GM12878 (cell line): ENCODE data around the gene LDLRAD3. TPM values are rescaled to one million over a fixed set of nuclear protein-coding genes. Genes with fewer than 3 reads are reported as not detected.

Experiments
- ATAC-seq: fragments of 200-7000 bp; cut with Tn5 transposase; 3 replicates; pipeline ENCODE4 v1.9.1; 2020; ENCODE audit warnings: mild to moderate bottlenecking, moderate library complexity
- BruUV-seq: library from RNA; stranded (reverse); fragments of 400-500 nt; replicated peaks from 2 replicates; lab custom pipeline; 2021; lab: Mats Ljungman, UMichigan
- CTCF ChIA-PET: fragments of 300-600 bp; sonication (Branson Sonifier 250); formaldehyde crosslinking; extraction: SDS; loops from one replicate; lab custom pipeline; 2021; ENCODE audit warnings: inconsistent platforms; lab: Yijun Ruan, JAX
- POLR2A ChIA-PET: fragments of 350-600 bp; formaldehyde crosslinking; extraction: SDS; loops from one replicate; lab custom pipeline; 2021; ENCODE audit warnings: inconsistent platforms; lab: Charles Lee
- RAD21 ChIA-PET: fragments of 300-600 bp; sonication (Branson Sonifier 250); formaldehyde crosslinking; loops from one replicate; lab custom pipeline; 2023; ENCODE audit warnings: antibody characterized with exemption; ENCODE audit not compliant: unreplicated experiment; lab: Charles Lee
- SMC1A ChIA-PET: fragments of 300-600 bp; sonication (Branson Sonifier 250); formaldehyde crosslinking; loops from one replicate; lab custom pipeline; 2023; ENCODE audit not compliant: unreplicated experiment, uncharacterized antibody; lab: Charles Lee
- DNase-seq: peaks from one replicate; pipeline ENCODE4 v3.0.0-alpha.2; 2011; ENCODE audit warnings: low read depth, low spot score
- FAIRE-seq: peaks from 3 replicates; lab custom pipeline; 2011; peaks lifted over from hg19 to GRCh38; lab: Jason Lieb, UNC
- H2AFZ ChIP-seq: 2 replicates; pipeline ENCODE4 v1.6.0; 2011; ENCODE audit warnings: low read depth, low read length, control low read depth; ENCODE audit not compliant: control insufficient read depth
- H3K27ac ChIP-seq: 2 replicates; pipeline ENCODE4 v1.5.1; 2011; ENCODE audit warnings: control low read depth; ENCODE audit not compliant: control insufficient read depth, insufficient read depth
- H3K27me3 ChIP-seq, 2 experiments: replicated peaks in 1 of 2; 2 replicates each; pipeline versions ENCODE4 v1.6.0 to v1.6.1; 2011; ENCODE audit warnings: low read length in 1 of 2; ENCODE audit not compliant: control insufficient read depth in 2 of 2, insufficient read depth in 2 of 2
- H3K36me3 ChIP-seq, 2 experiments: 2 replicates each; pipeline ENCODE4 v1.5.1; 2011; ENCODE audit warnings: low read length in 1 of 2; ENCODE audit not compliant: control insufficient read depth in 2 of 2, insufficient read depth in 2 of 2
- H3K4me1 ChIP-seq: 2 replicates; pipeline ENCODE4 v1.6.1; 2011; ENCODE audit warnings: mild to moderate bottlenecking, low read length, moderate library complexity, mixed read lengths; ENCODE audit not compliant: control insufficient read depth, insufficient read depth
- H3K4me2 ChIP-seq: 2 replicates; pipeline ENCODE4 v1.6.0; 2011; ENCODE audit warnings: control low read depth; ENCODE audit not compliant: control insufficient read depth, insufficient read depth
- H3K4me3 ChIP-seq: fragments of 200-600 bp; sonication (generic); 2 replicates; pipeline ENCODE4 v1.5.1; 2016
- H3K79me2 ChIP-seq: 2 replicates; pipeline ENCODE4 v1.6.0; 2011; ENCODE audit warnings: low read length; ENCODE audit not compliant: control insufficient read depth, insufficient read depth
- H3K9ac ChIP-seq: 2 replicates; pipeline ENCODE4 v1.8.0; 2011; ENCODE audit warnings: low read length, control low read depth, mixed read lengths; ENCODE audit not compliant: control insufficient read depth, insufficient read depth
- H3K9me3 ChIP-seq: replicated peaks from 3 replicates; pipeline ENCODE4 v1.5.1; 2011; ENCODE audit warnings: mild to moderate bottlenecking, low read length; ENCODE audit not compliant: control insufficient read depth, insufficient read depth
- H4K20me1 ChIP-seq: 2 replicates; pipeline ENCODE4 v1.6.0; 2011; ENCODE audit not compliant: control insufficient read depth, insufficient read depth
- CREM ChIP-seq: IDR thresholded peaks from 2 replicates; pipeline ENCODE4 v1.6.1; 2014; ENCODE audit warnings: antibody characterized with exemption, low read depth
- CTCF ChIP-seq, 3 experiments: IDR thresholded peaks in 2 of 3; conservative IDR thresholded peaks in 1 of 3; 2 replicates each; pipeline ENCODE4 v1.5.1; 2011; ENCODE audit warnings: low read depth in 3 of 3, low read length in 3 of 3, mild to moderate bottlenecking in 3 of 3, control low read depth in 2 of 3, moderate library complexity in 2 of 3, inconsistent platforms in 1 of 3, mixed read lengths in 1 of 3; ENCODE audit not compliant: control insufficient read depth in 2 of 3, insufficient read depth in 1 of 3; ENCODE audit errors: extremely low read depth in 1 of 3
- ESRRA ChIP-seq: IDR thresholded peaks from 2 replicates; pipeline ENCODE4 v1.6.1; 2012; ENCODE audit warnings: mild to moderate bottlenecking, low read length, improper control_type of control experiment
- FOS ChIP-seq: IDR thresholded peaks from 3 replicates; pipeline ENCODE4 v1.6.1; 2011; ENCODE audit warnings: borderline replicate concordance; ENCODE audit not compliant: insufficient read length; ENCODE audit errors: extremely low read depth
- IRF5 ChIP-seq: fragments of 450-650 bp; IDR thresholded peaks from 2 replicates; pipeline ENCODE4 v1.6.1; 2017; ENCODE audit warnings: borderline replicate concordance
- SMAD5 ChIP-seq: IDR thresholded peaks from 2 replicates; pipeline ENCODE4 v1.6.1; 2016; ENCODE audit warnings: antibody characterized with exemption, low read depth
- SUPT20H ChIP-seq: IDR thresholded peaks from 2 replicates; pipeline ENCODE4 v1.6.1; 2011; ENCODE audit warnings: low read depth, mild to moderate bottlenecking, low read length, moderate library complexity, borderline replicate concordance; ENCODE audit not compliant: control insufficient read depth
- ZBED1 ChIP-seq: IDR thresholded peaks from 2 replicates; pipeline ENCODE4 v1.6.1; 2016; ENCODE audit warnings: borderline replicate concordance
- WGBS: methylation state at CpG from one replicate; pipeline ENCODE4 v1.1.6; 2016; ENCODE audit warnings: low lambda C conversion rate; ENCODE audit not compliant: insufficient replicate concordance, insufficient coverage; ENCODE audit errors: missing lambda C conversion rate; 5-methylcytosine and 5-hydroxymethylcytosine counted together
- in situ Hi-C: fragments of 300-500 bp; cut with MboI; formaldehyde crosslinking; loops from 9 replicates; pipeline ENCODE4 v1.14.3; 2018; ENCODE audit warnings: mixed read lengths
- intact Hi-C: fragments of 100-400 bp; cut with micrococcal nuclease; formaldehyde crosslinking; loops from one replicate; pipeline ENCODE4 v1.14.2; 2022; ENCODE audit not compliant: unreplicated experiment
- polyA plus RNA-seq, 11 experiments: library from polyadenylated mRNA; depleted of rRNA in 4 of 11; unstranded in 6 of 11; stranded (reverse) in 5 of 11; fragments of >200 nt; fragmentation: Nextera tagmentation in 4 of 11; fragmentation: Illumina TruSeq in 1 of 11; extraction: Ambion mirVana in 4 of 11; extraction: Trizol in 1 of 11; gene quantifications; 1 replicate in 1 of 11; 2 replicates in 10 of 11; pipeline versions ENCODE4 v1.2.1 to v1.2.3, GENCODE V29; 2011 to 2016; ENCODE audit warnings: inconsistent platforms in 2 of 11, missing spikeins in 2 of 11, low read depth in 1 of 11
- total RNA-seq, 4 experiments: library from RNA; depleted of rRNA in 3 of 4; stranded (reverse); fragments of >200 nt in 3 of 4; fragmentation: Illumina TruSeq in 1 of 4; extraction: Trizol in 1 of 4; gene quantifications; 2 replicates each; pipeline versions ENCODE4 v1.2.1 to v1.2.3, GENCODE V29; 2013 to 2021
- TF ChIP-seq, protein P1 (sequence below): IDR thresholded peaks from 2 replicates; pipeline ENCODE4 v1.6.1; 2012; ENCODE audit warnings: improper control_type of control experiment, low read depth, low read length; ENCODE audit not compliant: insufficient replicate concordance
- TF ChIP-seq, protein P2 (sequence below): fragments of 450-650 bp; IDR thresholded peaks from 2 replicates; pipeline ENCODE4 v1.6.1; 2016; ENCODE audit warnings: mild to moderate bottlenecking

The LDLRAD3 gene
- total and polyA plus RNA-seq, 10 of the 15 experiments (the other 5 are each of a cell fraction or from before 2014, with no cell fraction given), result 2.5 to 17.2 (median 10.7) TPM

- CTCF ChIA-PET, result interaction anchor here (1.2 kb wide), 1 partner anchor 466 kb away, joined by 3 read pairs; no protein-coding TSS in a partner anchor
- Histone ChIP-seq H3K4me3 (no peak overlapping the region), H3K79me2 (no peaks in the 10 kb centered on the region), H3K27me3 (no peaks in the 10 kb centered on the region; a peak in 1 of 4 replicates), H2AFZ (no peak overlapping the region), H3K4me2 (no peak overlapping the region)
- intact Hi-C loops, result no loop called here
- FAIRE-seq, result no peak
- TF ChIP-seq, protein P1, sequence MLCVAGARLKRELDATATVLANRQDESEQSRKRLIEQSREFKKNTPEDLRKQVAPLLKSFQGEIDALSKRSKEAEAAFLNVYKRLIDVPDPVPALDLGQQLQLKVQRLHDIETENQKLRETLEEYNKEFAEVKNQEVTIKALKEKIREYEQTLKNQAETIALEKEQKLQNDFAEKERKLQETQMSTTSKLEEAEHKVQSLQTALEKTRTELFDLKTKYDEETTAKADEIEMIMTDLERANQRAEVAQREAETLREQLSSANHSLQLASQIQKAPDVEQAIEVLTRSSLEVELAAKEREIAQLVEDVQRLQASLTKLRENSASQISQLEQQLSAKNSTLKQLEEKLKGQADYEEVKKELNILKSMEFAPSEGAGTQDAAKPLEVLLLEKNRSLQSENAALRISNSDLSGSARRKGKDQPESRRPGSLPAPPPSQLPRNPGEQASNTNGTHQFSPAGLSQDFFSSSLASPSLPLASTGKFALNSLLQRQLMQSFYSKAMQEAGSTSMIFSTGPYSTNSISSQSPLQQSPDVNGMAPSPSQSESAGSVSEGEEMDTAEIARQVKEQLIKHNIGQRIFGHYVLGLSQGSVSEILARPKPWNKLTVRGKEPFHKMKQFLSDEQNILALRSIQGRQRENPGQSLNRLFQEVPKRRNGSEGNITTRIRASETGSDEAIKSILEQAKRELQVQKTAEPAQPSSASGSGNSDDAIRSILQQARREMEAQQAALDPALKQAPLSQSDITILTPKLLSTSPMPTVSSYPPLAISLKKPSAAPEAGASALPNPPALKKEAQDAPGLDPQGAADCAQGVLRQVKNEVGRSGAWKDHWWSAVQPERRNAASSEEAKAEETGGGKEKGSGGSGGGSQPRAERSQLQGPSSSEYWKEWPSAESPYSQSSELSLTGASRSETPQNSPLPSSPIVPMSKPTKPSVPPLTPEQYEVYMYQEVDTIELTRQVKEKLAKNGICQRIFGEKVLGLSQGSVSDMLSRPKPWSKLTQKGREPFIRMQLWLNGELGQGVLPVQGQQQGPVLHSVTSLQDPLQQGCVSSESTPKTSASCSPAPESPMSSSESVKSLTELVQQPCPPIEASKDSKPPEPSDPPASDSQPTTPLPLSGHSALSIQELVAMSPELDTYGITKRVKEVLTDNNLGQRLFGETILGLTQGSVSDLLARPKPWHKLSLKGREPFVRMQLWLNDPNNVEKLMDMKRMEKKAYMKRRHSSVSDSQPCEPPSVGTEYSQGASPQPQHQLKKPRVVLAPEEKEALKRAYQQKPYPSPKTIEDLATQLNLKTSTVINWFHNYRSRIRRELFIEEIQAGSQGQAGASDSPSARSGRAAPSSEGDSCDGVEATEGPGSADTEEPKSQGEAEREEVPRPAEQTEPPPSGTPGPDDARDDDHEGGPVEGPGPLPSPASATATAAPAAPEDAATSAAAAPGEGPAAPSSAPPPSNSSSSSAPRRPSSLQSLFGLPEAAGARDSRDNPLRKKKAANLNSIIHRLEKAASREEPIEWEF, result no peak
- TF ChIP-seq FOS (no peak), ZBED1 (no peak), IRF5 (no peak), CTCF (IDR thresholded peaks at IDR 0.05 in 2 of 3, conservative IDR thresholded peaks at IDR 0.05 in 1 of 3; ENCODE audit: control insufficient read depth in 2 of 3, extremely low read depth in 1 of 3, insufficient read depth in 1 of 3, low read depth in 3 of 3, low read length in 3 of 3) (no peak), ESRRA (no peak), SUPT20H (no peak), CREM (no peak), SMAD5 (no peak)
- TF ChIP-seq, protein P2, sequence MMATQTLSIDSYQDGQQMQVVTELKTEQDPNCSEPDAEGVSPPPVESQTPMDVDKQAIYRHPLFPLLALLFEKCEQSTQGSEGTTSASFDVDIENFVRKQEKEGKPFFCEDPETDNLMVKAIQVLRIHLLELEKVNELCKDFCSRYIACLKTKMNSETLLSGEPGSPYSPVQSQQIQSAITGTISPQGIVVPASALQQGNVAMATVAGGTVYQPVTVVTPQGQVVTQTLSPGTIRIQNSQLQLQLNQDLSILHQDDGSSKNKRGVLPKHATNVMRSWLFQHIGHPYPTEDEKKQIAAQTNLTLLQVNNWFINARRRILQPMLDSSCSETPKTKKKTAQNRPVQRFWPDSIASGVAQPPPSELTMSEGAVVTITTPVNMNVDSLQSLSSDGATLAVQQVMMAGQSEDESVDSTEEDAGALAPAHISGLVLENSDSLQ, result no peak
- TF ChIP-seq, all 136 proteins: peak for 0
- WGBS, result 30% methylated on average over 6 of the region's 6 CpGs
- no peak for DNase-seq
- Histone ChIP-seq H3K27ac (no peak overlapping the region), H4K20me1 (no peaks in the 10 kb centered on the region), H3K36me3 (no peaks in the 10 kb centered on the region), H3K4me1 (no peaks in the 10 kb centered on the region), H3K9ac (no peak overlapping the region), H3K9me3 (no peaks in the 10 kb centered on the region; the same call in 2 of the 3 replicates)
- ChIA-PET POLR2A (no interaction called here), RAD21 (no interaction called here), SMC1A (no interaction called here)
- no TSS peak for BruUV-seq
- in situ Hi-C loops, result no loop called here
- no peak for ATAC-seq
These were observed 82.6 kb downstream of the LDLRAD3 start for GRCh38 chr11:36026315-36026968.
